Erythroblast (primary cell): ENCODE results near the gene COX19.

Experiments
- GATA1 ChIP-seq: IDR thresholded peaks from 2 replicates; pipeline ENCODE4 v1.6.1; 2011; ENCODE audit warnings: low read depth, mild to moderate bottlenecking, control low read depth, low read length, moderate library complexity
- POLR2A ChIP-seq: IDR thresholded peaks from 2 replicates; pipeline ENCODE4 v1.6.1; 2011; ENCODE audit warnings: mild to moderate bottlenecking, low read length

GRCh38 chr7:990352-990932 is 15.1 kb upstream of the COX19 start:
- TF ChIP-seq POLR2A (no peak), GATA1 (no peak)
